ENCODE measurements around the gene TK1. TPM values are rescaled to one million over a fixed set of nuclear protein-coding genes. Genes with fewer than 3 reads are reported as not detected.
A peak's percentile ranks its signal among the peaks of the same experiment; 100 is the strongest.

The TK1 gene
- total RNA-seq, 1 donor from 2014 or later: 245 TPM

GRCh38 chr17:78214016-78214705 lies 27.3 kb upstream of the TK1 start, which contains the start of gene BIRC5:
Gene BIRC5, plus strand, starts transcription at chr17:78214253. Its CDS starts 64 bp downstream, at chr17:78214317.
- peak within 1 kb of the TSS; percentile 82 for H3K4me3 ChIP-seq (ENCODE audit: low read depth, low read length)
- TF ChIP-seq CTCF (conservative IDR thresholded peaks at IDR 0.05; ENCODE audit: low read depth, low read length): no peak
- DNase-seq (ENCODE audit: low read depth): no peak

GRCh38 chr17:78211032-78211431 lies 24.2 kb upstream of the TK1 start:
- no peak overlapping the region for H3K4me3 ChIP-seq (ENCODE audit: low read depth, low read length)
- no peak for TF ChIP-seq CTCF (conservative IDR thresholded peaks at IDR 0.05; ENCODE audit: low read depth, low read length)
- DNase-seq (ENCODE audit: low read depth): no peak

DNA sequence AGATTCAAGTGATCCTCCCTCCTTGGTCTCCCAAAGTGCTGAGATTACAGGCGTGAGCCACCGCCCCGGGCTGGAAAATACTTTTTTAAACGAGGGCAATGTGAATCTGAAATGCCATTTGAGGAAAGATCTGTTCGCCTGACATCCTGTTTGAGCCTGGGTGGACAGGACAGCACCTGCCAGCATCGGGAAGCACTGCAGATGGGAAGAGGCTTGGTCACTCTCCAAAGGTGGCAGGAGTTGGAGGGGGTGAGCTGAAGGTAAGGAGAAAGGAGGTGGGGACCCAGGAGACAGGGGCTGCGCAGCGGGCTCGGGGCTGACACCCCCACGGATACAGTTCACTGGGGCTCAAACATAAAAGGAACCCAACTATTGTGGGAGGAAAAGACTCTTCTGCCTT lies 23.3 kb upstream of the TK1 start:
- TF ChIP-seq CTCF (conservative IDR thresholded peaks at IDR 0.05; ENCODE audit: low read depth, low read length): no peak
- DNase-seq (ENCODE audit: low read depth): no peak

DNA sequence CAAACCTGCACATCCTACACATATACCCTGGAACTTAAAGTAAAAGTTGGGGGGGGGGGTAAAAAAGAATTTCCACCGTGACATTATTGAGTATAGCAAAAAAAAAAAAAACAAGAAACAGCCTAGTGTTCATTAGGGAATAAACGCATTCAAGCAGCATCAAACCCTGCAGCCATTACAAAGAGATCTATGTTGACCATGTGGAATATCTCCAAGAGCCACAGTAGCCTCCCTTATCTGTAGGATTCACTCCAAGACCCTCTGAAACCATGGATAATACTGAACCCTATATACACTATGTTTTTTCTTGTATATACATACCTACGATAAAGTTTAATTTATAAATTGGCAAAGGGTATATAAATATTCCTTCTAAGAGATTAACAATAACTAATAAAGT lies 21.6 kb upstream of the TK1 start:
- no peak overlapping the region for H3K4me3 ChIP-seq (ENCODE audit: low read depth, low read length)
- no peak for TF ChIP-seq CTCF (conservative IDR thresholded peaks at IDR 0.05; ENCODE audit: low read depth, low read length)
- DNase-seq (ENCODE audit: low read depth): no peak

More for the DNA sequence above, 23.3 kb upstream of the TK1 start:
- no peak overlapping the region for H3K4me3 ChIP-seq (ENCODE audit: low read depth, low read length)

GRCh38 chr17:78206298-78206697 lies 19.4 kb upstream of the TK1 start:
- DNase-seq (ENCODE audit: low read depth): no peak
- peak; percentile 20 for TF ChIP-seq CTCF (conservative IDR thresholded peaks at IDR 0.05; ENCODE audit: low read depth, low read length)
- no peak overlapping the region for H3K4me3 ChIP-seq (ENCODE audit: low read depth, low read length)

DNA sequence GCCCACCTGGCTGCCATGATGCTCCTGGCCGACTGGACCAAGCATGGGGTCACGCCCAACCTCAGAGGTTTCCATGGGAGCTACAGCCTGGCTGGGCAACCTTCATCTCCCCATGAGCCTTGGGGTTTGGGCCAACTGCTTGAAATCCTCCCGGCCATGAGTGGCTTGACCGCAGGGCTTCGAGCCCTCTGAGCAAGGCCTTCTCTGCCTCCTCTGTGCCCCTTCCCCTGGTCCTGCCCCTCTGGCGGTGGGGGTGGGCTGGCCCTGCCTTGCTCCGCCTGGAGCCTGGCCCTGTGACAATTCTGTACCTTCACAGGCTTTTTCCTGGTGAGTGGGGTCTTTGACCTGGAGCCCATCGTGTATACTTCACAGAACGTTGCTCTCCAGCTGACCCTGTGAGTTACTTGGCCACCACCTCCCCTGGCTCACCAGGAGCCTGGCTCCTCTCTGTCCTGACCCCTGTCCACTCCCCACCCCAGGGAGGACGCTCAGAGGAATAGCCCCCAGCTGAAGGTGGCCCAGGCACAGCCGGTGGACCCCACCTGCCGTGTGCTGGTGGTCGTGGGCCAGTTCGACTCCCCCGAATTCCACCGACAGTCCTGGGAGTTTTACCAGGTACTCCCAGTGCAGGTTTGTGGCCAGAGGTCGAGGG lies 18.4 kb upstream of the TK1 start:
- no peak for DNase-seq (ENCODE audit: low read depth)
- TF ChIP-seq CTCF (conservative IDR thresholded peaks at IDR 0.05; ENCODE audit: low read depth, low read length): no peak
- no peak overlapping the region for H3K4me3 ChIP-seq (ENCODE audit: low read depth, low read length)
